Raji (cell line): ENCODE data around the gene CAD.

Experiments
- POLR2A ChIP-seq: IDR thresholded peaks from 2 replicates; pipeline ENCODE4 v1.6.1; 2011; ENCODE audit warnings: low read depth, low read length, control low read depth; ENCODE audit not compliant: insufficient read depth

Gene CAD

GRCh38 chr2:27238976-27239375 lies 21.8 kb downstream of the CAD start:
- no peak for TF ChIP-seq POLR2A

DNA sequence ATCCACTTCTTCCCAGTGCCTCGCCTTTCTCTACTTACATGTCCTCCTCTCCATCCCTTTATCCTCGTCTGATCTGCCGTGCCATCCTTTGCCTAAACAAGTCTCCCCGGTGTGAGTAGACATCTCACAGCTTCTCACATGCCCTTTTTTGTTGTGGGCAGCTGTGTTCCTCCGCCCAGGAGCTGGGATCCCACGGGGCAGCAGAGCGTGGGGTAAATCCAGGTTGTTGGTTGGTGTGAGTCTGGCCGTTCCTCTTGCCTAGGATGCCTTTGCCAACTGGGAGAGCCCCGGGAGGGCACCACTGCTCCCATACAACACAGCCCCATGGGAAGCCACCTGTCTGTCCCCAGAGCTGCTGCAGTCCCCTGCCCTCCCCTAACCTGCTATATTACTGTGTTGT lies 23.2 kb downstream of the CAD start:
- TF ChIP-seq POLR2A, result no peak

GRCh38 chr2:27241761-27242613 lies 24.8 kb downstream of the CAD start:
- TF ChIP-seq POLR2A, result no peak

GRCh38 chr2:27242614-27242951 lies 25.4 kb downstream of the CAD start:
- TF ChIP-seq POLR2A, result no peak

DNA sequence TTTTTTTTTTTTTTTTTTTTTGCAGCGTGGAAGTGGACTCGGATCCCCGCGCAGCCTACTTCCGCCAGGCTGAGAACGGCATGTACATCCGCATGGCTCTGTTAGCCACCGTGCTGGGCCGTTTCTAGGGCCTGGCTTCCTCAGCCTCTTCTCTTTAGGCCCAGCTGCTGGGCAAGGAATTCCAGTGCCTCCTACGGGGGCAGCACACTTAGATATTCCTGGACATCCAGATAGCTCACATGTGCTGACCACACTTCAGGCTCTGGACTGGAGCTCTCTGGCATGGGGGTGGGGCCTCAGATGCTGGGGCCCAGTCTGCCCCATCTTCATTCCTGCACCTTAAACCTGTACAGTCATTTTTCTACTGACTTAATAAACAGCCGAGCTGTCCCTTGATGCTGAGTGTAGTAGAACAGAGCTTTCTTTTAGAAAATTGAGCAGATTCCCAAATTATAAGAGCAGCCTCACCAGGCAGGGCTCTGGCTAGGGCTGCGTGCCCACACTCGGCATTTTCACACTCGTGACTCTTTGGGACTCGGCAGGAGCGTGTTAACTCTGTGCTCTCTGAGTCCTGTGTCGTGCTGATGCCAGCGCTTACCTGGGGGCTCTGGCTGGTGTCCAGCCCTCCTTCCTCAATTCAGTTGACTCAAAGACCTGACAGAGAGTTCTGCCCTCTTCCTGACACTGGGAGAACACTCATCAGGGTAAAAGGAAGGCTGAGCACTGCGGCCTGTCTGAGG lies 26.4 kb downstream of the CAD start:
- TF ChIP-seq POLR2A, result no peak

GRCh38 chr2:27245116-27245515 lies 27.9 kb downstream of the CAD start:
- TF ChIP-seq POLR2A, result no peak

DNA sequence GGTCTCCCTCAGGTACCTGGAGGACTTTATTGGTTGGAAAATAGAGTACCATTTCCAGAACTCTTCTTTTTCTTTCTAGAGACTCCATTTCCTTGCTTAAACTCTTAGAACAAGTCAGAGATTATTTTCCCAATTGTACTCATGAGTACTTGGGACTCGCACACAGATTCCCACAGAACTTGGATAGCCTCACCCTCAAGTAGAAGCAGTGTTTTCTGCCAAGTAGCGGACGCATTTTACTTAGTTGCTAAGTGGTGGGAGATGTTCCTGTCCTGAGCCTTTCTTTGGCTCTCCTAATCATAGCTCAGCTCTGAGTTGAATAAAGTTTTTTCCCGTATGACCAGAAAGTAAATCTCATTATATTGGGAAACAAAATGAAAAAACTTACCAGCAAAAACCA lies 28.5 kb downstream of the CAD start:
- no peak for TF ChIP-seq POLR2A

- no peak for TF ChIP-seq POLR2A
Observed at GRCh38 chr2:27247893-27248292, 30.7 kb downstream of the CAD start.

- TF ChIP-seq POLR2A, result no peak
Observed at GRCh38 chr2:27249159-27249890, 32.2 kb downstream of the CAD start.

DNA sequence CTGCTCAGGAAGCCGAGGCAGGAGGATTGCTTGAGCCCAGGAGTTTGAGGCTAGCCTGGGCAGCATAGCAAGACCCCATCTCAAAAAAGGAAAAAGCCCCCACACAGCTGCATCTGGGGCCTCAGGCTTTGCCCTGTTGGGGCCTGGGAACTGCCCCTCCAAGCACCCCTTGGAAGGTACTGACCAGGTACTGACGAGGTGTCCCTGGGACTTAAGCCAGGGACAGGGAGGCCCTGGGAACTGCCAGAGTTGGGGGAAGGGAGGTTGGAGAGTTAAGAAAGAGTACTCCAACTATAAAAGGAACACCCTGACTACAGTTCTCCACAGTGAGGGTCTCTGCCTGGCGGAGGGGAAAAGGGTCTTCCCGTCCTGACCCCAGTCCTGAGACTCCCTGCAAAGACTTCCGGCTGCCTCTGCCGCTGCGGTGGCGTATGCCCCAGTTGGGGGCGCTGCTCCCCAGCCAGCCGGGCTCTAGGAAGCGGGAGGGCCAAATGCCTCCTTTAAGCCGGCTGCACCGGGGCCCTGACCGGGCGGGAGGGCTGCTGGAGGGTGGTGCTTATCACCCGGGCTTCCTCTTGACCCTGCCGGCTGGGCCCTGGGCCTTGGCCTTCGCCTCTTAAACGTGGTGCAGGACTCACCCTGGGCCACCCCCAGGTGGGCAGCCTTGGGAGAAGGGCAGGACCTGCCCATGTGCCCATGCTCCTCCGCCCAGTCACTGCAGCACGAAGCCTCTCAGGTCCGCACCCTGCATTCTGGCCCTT lies 32.9 kb downstream of the CAD start:
- no peak for TF ChIP-seq POLR2A

DNA sequence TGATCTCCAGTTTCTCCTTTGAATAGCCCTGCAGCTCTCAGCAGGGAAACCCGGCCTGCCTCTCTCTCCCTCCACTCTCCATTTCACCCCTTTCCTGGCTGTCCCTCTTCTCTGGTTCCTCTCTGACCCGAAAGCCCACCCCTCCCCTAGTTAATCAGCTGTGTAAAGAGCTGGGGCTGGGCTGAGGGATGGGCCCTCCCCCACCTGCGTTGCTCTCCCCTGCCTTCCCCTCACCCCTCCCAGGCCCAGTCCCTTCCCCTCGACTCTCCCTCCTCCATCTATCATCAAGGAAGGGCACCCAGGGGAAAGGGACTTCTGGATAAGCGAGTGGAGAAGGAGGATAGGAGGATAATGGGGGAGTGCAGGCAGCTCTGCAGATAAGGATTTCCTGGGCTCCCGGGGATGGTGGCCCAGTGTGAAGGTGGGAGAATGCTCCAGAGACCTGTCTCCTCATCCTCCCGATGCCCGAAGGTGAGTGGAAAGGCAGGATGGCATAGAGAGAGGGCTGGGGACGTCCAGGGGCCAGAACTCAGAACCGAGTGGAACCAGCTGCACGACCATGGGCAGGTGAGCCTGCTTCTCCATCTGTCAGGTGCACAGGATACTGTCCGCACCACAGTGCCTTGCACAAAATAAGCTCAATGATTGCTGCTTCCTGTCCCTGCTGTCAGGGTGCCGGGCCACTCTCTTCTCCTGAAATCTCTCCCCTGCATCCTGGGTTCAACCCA lies 33.6 kb downstream of the CAD start:
- no peak for TF ChIP-seq POLR2A

- TF ChIP-seq POLR2A, result no peak
Observed at GRCh38 chr2:27251766-27252165, 34.6 kb downstream of the CAD start.

DNA sequence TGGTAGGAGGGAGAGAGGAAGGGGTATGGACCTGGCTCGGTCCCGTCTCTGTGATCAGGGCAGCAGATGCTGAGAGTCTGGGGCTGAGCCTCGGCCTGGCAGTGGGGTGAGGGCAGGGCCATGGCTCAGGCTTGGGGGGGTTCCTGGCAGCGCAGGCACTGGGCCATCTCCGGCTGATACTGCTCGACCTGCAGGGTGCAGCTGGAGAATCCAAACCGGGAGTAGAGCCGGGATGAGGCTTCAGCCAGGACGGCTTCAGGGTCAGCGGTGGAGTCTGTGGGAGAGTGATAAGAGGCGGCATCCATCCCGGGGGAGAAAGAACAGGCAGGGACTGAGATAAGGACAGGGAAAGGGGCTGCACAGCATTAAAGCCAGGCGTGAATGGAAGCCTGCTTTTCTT lies 38.0 kb downstream of the CAD start:
- TF ChIP-seq POLR2A, result no peak

DNA sequence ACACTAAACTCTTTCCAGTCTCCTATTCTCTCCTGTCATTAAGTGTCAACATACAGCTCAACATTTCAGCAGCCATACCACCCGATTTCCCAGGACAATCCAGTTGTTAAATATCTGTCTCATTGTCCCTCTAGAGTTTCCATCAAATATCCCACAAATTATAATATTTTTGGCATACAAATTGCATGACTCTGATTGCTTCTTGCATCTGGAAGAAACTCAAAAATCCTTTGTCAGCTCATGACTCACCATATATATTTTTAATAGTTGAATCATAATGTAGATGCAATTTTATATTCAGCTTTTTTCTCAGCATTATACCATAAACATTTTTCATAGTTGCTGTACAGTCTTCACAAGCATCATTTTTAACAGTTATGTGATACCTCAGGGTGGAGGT lies 38.5 kb downstream of the CAD start:
- no peak for TF ChIP-seq POLR2A
